HepG2 (cell line): ENCODE results near the gene SYVN1. TPM values are rescaled to one million over a fixed set of nuclear protein-coding genes. Genes with fewer than 3 reads are reported as not detected.

Experiments used
- CBX1 ChIP-seq: IDR thresholded peaks from one replicate; pipeline ENCODE4 v1.6.1; 2016; ENCODE audit warnings: antibody characterized with exemption, low read depth
- CREB1 ChIP-seq, 2 experiments: fragments of 450-650 bp in 1 of 2; IDR thresholded peaks; 2 replicates each; pipeline ENCODE4 v1.6.1; 2016 to 2017; ENCODE audit warnings: control low read depth in 1 of 2, mild to moderate bottlenecking in 1 of 2, missing compliant biosample characterization in 1 of 2, missing genetic modification characterization in 1 of 2
- DMAP1 ChIP-seq: IDR thresholded peaks from 2 replicates; pipeline ENCODE4 v1.6.1; 2016
- E2F2 ChIP-seq: sonication (generic); formaldehyde crosslinking; IDR thresholded peaks from 2 replicates; pipeline ENCODE4 v1.4.0; 2020; ENCODE audit warnings: missing genetic modification reagents, borderline replicate concordance
- FOSL2 ChIP-seq: sonication (generic); formaldehyde crosslinking; IDR thresholded peaks from 2 replicates; pipeline ENCODE4 v1.4.0; 2020; ENCODE audit warnings: missing genetic modification reagents
- GATA4 ChIP-seq: sonication (generic); IDR thresholded peaks from 2 replicates; pipeline ENCODE4 v1.6.1; 2016; ENCODE audit warnings: antibody characterized with exemption, low read depth, borderline replicate concordance
- HIC2 ChIP-seq: sonication (generic); formaldehyde crosslinking; IDR thresholded peaks from 2 replicates; pipeline ENCODE4 v1.9.0; 2022; ENCODE audit warnings: low read depth, missing genetic modification reagents
- IRX3 ChIP-seq: sonication (generic); formaldehyde crosslinking; IDR thresholded peaks from 2 replicates; pipeline ENCODE4 v1.8.1; 2023; ENCODE audit warnings: mild to moderate bottlenecking, low read depth, missing genetic modification reagents, borderline replicate concordance
- JUNB ChIP-seq: sonication (generic); formaldehyde crosslinking; IDR thresholded peaks from 2 replicates; pipeline ENCODE4 v1.8.0; 2022; ENCODE audit warnings: missing genetic modification reagents, mild to moderate bottlenecking, borderline replicate concordance
- NCOA1 ChIP-seq: sonication (generic); formaldehyde crosslinking; IDR thresholded peaks from 2 replicates; pipeline ENCODE4 v1.9.0; 2021; ENCODE audit warnings: missing genetic modification reagents
- RARG ChIP-seq: sonication (generic); formaldehyde crosslinking; IDR thresholded peaks from 2 replicates; pipeline ENCODE4 v1.4.0; 2020; ENCODE audit warnings: low read depth, mild to moderate bottlenecking, missing genetic modification reagents
- SETDB1 ChIP-seq: sonication (generic); formaldehyde crosslinking; IDR thresholded peaks from 2 replicates; pipeline ENCODE4 v1.5.1; 2020; ENCODE audit warnings: missing genetic modification reagents, mild to moderate bottlenecking, borderline replicate concordance
- SIN3B ChIP-seq: fragments of 150-350 bp; IDR thresholded peaks from 2 replicates; pipeline ENCODE4 v1.6.1; 2014; ENCODE audit warnings: low read length
- ZNF280D ChIP-seq: sonication (generic); formaldehyde crosslinking; IDR thresholded peaks from 2 replicates; pipeline ENCODE4 v1.5.1; 2020; ENCODE audit warnings: mild to moderate bottlenecking, missing genetic modification reagents
- polyA plus RNA-seq, 8 experiments: library from polyadenylated mRNA; depleted of rRNA in 3 of 8; stranded (reverse) in 7 of 8; unstranded in 1 of 8; fragments of >200 nt; fragmentation: Illumina TruSeq in 4 of 8; extraction: Trizol in 4 of 8; gene quantifications; 2 replicates each; pipeline versions ENCODE4 v1.2.1 to v1.2.3, GENCODE V29; 2011 to 2016; ENCODE audit warnings: low read depth in 4 of 8, missing spikeins in 1 of 8, mixed read lengths in 1 of 8; ENCODE audit not compliant: insufficient read depth in 1 of 8
- total RNA-seq, 5 experiments: library from RNA; depleted of rRNA; stranded (reverse); fragments of >200 nt; fragmentation: Illumina TruSeq; extraction: Trizol; gene quantifications; 2 replicates each; pipeline ENCODE4 v1.2.3, GENCODE V29; 2016; ENCODE audit warnings: low read depth in 1 of 5
- TF ChIP-seq, protein P1 (sequence below): sonication (generic); formaldehyde crosslinking; IDR thresholded peaks from 2 replicates; pipeline ENCODE4 v1.5.0; 2020; ENCODE audit warnings: mild to moderate bottlenecking, missing genetic modification reagents, borderline replicate concordance

Gene SYVN1
- total and polyA plus RNA-seq, 2 of the 13 experiments (the other 11 are each of a cell fraction or from before 2014, with no cell fraction given): 10.3 to 22.5 TPM

- TF ChIP-seq, protein P1, sequence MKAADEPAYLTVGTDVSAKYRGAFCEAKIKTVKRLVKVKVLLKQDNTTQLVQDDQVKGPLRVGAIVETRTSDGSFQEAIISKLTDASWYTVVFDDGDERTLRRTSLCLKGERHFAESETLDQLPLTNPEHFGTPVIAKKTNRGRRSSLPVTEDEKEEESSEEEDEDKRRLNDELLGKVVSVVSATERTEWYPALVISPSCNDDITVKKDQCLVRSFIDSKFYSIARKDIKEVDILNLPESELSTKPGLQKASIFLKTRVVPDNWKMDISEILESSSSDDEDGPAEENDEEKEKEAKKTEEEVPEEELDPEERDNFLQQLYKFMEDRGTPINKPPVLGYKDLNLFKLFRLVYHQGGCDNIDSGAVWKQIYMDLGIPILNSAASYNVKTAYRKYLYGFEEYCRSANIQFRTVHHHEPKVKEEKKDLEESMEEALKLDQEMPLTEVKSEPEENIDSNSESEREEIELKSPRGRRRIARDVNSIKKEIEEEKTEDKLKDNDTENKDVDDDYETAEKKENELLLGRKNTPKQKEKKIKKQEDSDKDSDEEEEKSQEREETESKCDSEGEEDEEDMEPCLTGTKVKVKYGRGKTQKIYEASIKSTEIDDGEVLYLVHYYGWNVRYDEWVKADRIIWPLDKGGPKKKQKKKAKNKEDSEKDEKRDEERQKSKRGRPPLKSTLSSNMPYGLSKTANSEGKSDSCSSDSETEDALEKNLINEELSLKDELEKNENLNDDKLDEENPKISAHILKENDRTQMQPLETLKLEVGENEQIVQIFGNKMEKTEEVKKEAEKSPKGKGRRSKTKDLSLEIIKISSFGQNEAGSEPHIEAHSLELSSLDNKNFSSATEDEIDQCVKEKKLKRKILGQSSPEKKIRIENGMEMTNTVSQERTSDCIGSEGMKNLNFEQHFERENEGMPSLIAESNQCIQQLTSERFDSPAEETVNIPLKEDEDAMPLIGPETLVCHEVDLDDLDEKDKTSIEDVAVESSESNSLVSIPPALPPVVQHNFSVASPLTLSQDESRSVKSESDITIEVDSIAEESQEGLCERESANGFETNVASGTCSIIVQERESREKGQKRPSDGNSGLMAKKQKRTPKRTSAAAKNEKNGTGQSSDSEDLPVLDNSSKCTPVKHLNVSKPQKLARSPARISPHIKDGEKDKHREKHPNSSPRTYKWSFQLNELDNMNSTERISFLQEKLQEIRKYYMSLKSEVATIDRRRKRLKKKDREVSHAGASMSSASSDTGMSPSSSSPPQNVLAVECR: peak; percentile 87
- no peak; the same call in 1 of the 2 replicates for TF ChIP-seq RARG (CRISPR knock-in tag)
- TF ChIP-seq HIC2: no peak; the same call in 1 of the 2 replicates
- TF ChIP-seq SETDB1 (CRISPR knock-in tag): no peak
- TF ChIP-seq JUNB: no peak
- TF ChIP-seq CREB1 (IDR thresholded peaks at IDR 0.05): peak; percentile 60
- TF ChIP-seq CREB1 (CRISPR knock-in tag; IDR thresholded peaks at IDR 0.05): peak; percentile 88
- TF ChIP-seq E2F2 (CRISPR knock-in tag): no peak
- TF ChIP-seq CBX1: peak; percentile 97
- TF ChIP-seq IRX3: no peak
- TF ChIP-seq ZNF280D (CRISPR knock-in tag): no peak; the same call in 1 of the 2 replicates
- TF ChIP-seq FOSL2 (CRISPR knock-in tag): peak; percentile 69
- TF ChIP-seq SIN3B: peak; percentile 96
- peak; percentile 92 for TF ChIP-seq DMAP1 (CRISPR knock-in tag)
- peak; percentile 62; the same call in 1 of the 2 replicates for TF ChIP-seq GATA4
- no peak for TF ChIP-seq NCOA1
Measured at GRCh38 chr11:65095974-65096806, 38.1 kb downstream of the SYVN1 start, which contains the start of gene VPS51 (continued).
